GM19099 (cell line): ENCODE data around the gene COL20A1.

Experiments used
- POLR2A ChIP-seq: IDR thresholded peaks from 3 replicates; pipeline ENCODE4 v1.6.1; 2011; ENCODE audit warnings: low read depth; ENCODE audit not compliant: insufficient read length; ENCODE audit errors: extremely low read depth

The COL20A1 gene

GRCh38 chr20:63282946-63283345, 10.0 kb upstream of the COL20A1 start:
- no peak for TF ChIP-seq POLR2A

GRCh38 chr20:63283397-63284082, 9.4 kb upstream of the COL20A1 start:
- no peak for TF ChIP-seq POLR2A

- TF ChIP-seq POLR2A: no peak
These were observed 8.9 kb upstream of the COL20A1 start for GRCh38 chr20:63284083-63284440.

- TF ChIP-seq POLR2A: no peak
These were observed 8.4 kb upstream of the COL20A1 start for GRCh38 chr20:63284544-63284949.

GRCh38 chr20:63284981-63285524, 7.9 kb upstream of the COL20A1 start:
- TF ChIP-seq POLR2A: no peak

- TF ChIP-seq POLR2A: no peak
These were observed 7.1 kb upstream of the COL20A1 start for GRCh38 chr20:63285636-63286615.

- TF ChIP-seq POLR2A: no peak
These were observed 5.9 kb upstream of the COL20A1 start for GRCh38 chr20:63286781-63287696.

- no peak for TF ChIP-seq POLR2A
These were observed 5.0 kb upstream of the COL20A1 start for GRCh38 chr20:63287697-63288580.

- no peak for TF ChIP-seq POLR2A
These were observed 4.3 kb upstream of the COL20A1 start for GRCh38 chr20:63288581-63289251.

GRCh38 chr20:63289311-63290135, 3.5 kb upstream of the COL20A1 start:
- TF ChIP-seq POLR2A: no peak

GRCh38 chr20:63290136-63290676, 2.8 kb upstream of the COL20A1 start:
- TF ChIP-seq POLR2A: no peak

GRCh38 chr20:63290677-63291472, 2.1 kb upstream of the COL20A1 start:
- no peak for TF ChIP-seq POLR2A

- no peak for TF ChIP-seq POLR2A
These were observed 1.2 kb upstream of the COL20A1 start for GRCh38 chr20:63291811-63292210.
